Immature natural killer cell (primary cell): ENCODE measurements around the gene NMT1. TPM values are rescaled to one million over a fixed set of nuclear protein-coding genes. Genes with fewer than 3 reads are reported as not detected.

Experiments used
- DNase-seq, 3 donors: peaks; one replicate each; pipeline ENCODE4 v3.0.0; 2022; ENCODE audit warnings: mixed read lengths in 1 of 3
- H3K27ac Mint-ChIP-seq, 6 donors: one replicate each; pipeline ENCODE4 v1.8.0; 2020; ENCODE audit warnings: mixed read lengths in 6 of 6, mild to moderate bottlenecking in 5 of 6, inconsistent platforms in 4 of 6, moderate library complexity in 3 of 6
- H3K27me3 Mint-ChIP-seq, 3 donors: one replicate each; pipeline ENCODE4 v1.8.0; 2020 to 2021; ENCODE audit warnings: low read depth in 3 of 3, mild to moderate bottlenecking in 3 of 3, mixed read lengths in 3 of 3, moderate library complexity in 3 of 3, inconsistent platforms in 1 of 3
- H3K36me3 Mint-ChIP-seq, 3 donors: one replicate each; pipeline ENCODE4 v1.8.0; 2020; ENCODE audit warnings: mixed read lengths in 3 of 3, inconsistent platforms in 2 of 3, mild to moderate bottlenecking in 2 of 3
- H3K4me1 Mint-ChIP-seq, 2 donors: one replicate each; pipeline ENCODE4 v1.8.0; 2020; ENCODE audit warnings: inconsistent platforms in 2 of 2, mild to moderate bottlenecking in 2 of 2, mixed read lengths in 2 of 2, moderate library complexity in 1 of 2
- H3K4me3 Mint-ChIP-seq, 5 donors: one replicate each; pipeline ENCODE4 v1.8.0; 2020; ENCODE audit warnings: mild to moderate bottlenecking in 5 of 5, mixed read lengths in 5 of 5, inconsistent platforms in 3 of 5, moderate library complexity in 3 of 5
- H3K9me3 Mint-ChIP-seq, 6 donors: one replicate each; pipeline ENCODE4 v1.8.0; 2020; ENCODE audit warnings: mild to moderate bottlenecking in 6 of 6, mixed read lengths in 6 of 6, inconsistent platforms in 4 of 6, moderate library complexity in 3 of 6
- polyA plus RNA-seq, 3 donors: library from polyadenylated mRNA; unstranded; fragments of 300-500 nt; fragmentation: Illumina TruSeq; gene quantifications; one replicate each; pipeline ENCODE4 v1.2.3, GENCODE V29; 2021

Gene NMT1
- polyA plus RNA-seq, 3 donors from 2014 or later: 53.8 to 74.1 (median 69.9) TPM

DNA sequence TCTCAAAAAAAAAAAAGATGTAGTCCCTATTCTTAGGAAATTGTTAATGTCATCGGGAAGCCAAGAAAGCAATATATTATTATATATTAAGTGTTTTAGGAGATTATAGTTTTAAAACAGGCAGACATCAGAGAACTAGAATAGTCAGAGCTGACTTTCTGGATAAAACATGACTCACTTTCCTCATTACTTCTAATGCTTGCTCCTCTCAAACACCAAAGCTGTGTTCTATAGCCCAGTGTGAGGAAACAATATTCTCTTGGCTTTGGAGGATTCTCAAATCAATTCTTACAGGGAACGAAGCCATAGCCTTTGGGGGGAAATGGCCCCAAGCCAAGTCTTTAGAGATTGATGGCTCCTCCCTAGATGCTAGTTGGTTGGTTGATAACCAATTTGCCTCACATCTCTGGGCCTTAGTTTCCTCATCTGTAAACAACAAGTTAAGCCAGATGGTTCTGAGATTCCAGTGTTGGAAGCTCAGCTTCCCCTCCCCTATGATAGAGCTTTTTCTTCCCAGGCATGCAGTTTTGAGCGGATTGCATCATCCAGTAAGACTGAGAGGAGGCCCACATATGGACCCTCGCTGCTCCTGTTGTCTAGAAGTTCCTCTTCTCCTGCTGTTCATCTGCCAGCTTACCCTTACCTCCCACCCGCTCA lies 12.4 kb downstream of the NMT1 start:
- no peak for DNase-seq
- peak overlapping the region in 1 of 6 donors; percentile 50 for H3K27ac Mint-ChIP-seq
- no peaks in the 10 kb centered on the region for H3K9me3 Mint-ChIP-seq
- H3K36me3 Mint-ChIP-seq: peaks cover 0 to 12% (median 3%) of the 10 kb centered on the region in 3 donors
- no peaks in the 10 kb centered on the region for H3K27me3 Mint-ChIP-seq
- H3K4me3 Mint-ChIP-seq: no peak overlapping the region
- H3K4me1 Mint-ChIP-seq: peaks cover 11 to 35% of the 10 kb centered on the region in 2 donors

GRCh38 chr17:45077643-45078042 lies 16.5 kb downstream of the NMT1 start:
- H3K27me3 Mint-ChIP-seq: no peaks in the 10 kb centered on the region
- H3K27ac Mint-ChIP-seq: peak overlapping the region in 3 of 6 donors; percentile 26 to 67 (median 50)
- peaks cover 3 to 12% (median 9%) of the 10 kb centered on the region in 3 donors for H3K36me3 Mint-ChIP-seq
- no peak overlapping the region for H3K4me3 Mint-ChIP-seq
- DNase-seq: no peak
- H3K9me3 Mint-ChIP-seq: no peaks in the 10 kb centered on the region
- H3K4me1 Mint-ChIP-seq: peaks cover 11 to 35% of the 10 kb centered on the region in 2 donors

DNA sequence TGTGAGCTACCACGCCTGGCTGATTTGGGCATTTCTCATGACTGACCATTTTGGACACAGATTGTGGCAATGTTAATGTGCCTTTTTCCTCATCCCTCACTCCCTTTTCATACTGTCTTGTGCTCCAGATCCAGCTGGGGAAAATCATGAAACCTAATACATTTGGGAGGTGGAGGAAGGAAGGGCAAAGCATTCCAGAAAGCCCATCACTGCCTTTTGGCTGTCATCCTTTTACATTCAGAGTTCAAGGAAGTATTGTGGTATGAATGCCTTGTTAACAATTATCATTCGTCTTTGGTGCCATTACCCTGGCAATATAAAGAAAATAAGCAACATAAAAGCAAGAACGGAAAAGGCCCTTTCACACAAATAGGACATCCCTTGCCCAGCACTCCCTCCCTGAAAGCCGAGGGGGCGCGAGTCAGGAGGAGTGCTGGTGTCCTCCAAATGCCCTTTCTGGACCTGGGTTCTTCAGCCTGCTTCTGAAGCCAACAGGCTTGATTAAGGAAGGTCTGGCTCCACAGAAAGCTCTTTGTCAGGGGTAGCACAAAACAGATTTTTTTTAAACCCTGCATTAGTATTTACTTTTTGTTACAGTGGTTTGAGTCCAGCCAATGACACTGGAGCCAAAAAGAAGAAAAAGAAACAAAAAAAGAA lies 20.1 kb downstream of the NMT1 start:
- H3K4me3 Mint-ChIP-seq: no peak overlapping the region
- peaks cover 9 to 20% of the 10 kb centered on the region in 2 donors for H3K4me1 Mint-ChIP-seq
- peak overlapping the region in 1 of 6 donors; percentile 30 for H3K27ac Mint-ChIP-seq
- H3K9me3 Mint-ChIP-seq: no peaks in the 10 kb centered on the region
- no peak for DNase-seq
- H3K36me3 Mint-ChIP-seq: peaks cover under 1 to 21% (median 14%) of the 10 kb centered on the region in 3 donors
- H3K27me3 Mint-ChIP-seq: no peaks in the 10 kb centered on the region

DNA sequence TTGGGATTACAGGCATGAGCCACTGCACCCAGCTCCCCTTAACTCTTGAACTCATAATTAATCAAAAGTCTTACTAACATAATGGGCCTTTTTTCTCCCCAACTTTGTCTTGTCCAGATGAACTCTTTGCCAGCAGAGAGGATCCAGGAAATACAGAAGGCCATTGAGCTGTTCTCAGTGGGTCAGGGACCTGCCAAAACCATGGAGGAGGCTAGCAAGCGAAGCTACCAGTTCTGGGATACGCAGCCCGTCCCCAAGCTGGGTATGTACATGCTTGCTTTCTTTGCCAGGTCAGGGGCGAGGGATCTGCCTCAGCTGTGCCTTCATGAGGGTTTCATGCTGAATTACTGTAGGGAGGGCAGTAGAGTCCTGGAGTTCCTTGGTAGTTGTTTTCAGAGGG lies 25.3 kb downstream of the NMT1 start:
- no peak for DNase-seq
- Mint-ChIP-seq H3K27me3 (no peaks in the 10 kb centered on the region), H3K27ac (no peak overlapping the region), H3K4me3 (no peak overlapping the region), H3K9me3 (no peaks in the 10 kb centered on the region), H3K4me1 (peaks cover 0 to under 1% of the 10 kb centered on the region in 2 donors), H3K36me3 (peaks cover 3 to 50% (median 27%) of the 10 kb centered on the region in 3 donors)

- DNase-seq: no peak
- Mint-ChIP-seq H3K4me1 (no peaks in the 10 kb centered on the region), H3K36me3 (peaks cover 3 to 46% (median 25%) of the 10 kb centered on the region in 3 donors), H3K27ac (no peak overlapping the region), H3K27me3 (no peaks in the 10 kb centered on the region), H3K4me3 (no peak overlapping the region), H3K9me3 (no peaks in the 10 kb centered on the region)
Observed at GRCh38 chr17:45086865-45087503, 25.9 kb downstream of the NMT1 start.

DNA sequence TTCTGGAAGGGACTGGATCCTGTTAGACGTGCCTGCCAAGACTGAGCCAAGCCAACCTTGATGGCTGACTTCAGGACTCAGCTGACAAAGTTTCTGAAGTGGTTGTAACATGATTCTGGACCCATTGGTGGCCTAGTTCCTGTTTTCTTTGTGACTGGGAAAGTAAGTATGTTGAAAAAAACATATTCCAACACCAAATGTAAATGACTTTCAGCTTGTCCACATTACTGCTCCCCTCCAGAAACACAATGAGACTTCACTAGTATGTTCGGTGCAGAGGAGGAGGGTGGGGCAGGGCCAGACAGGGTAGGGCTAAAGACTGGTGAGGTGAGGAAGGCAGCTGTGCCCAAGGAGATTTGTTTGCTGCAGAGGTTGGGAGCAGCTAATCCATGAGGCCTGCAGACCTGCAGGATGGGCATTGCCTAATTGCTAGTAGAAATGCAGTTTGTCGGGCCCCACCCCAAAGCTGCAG lies 26.4 kb downstream of the NMT1 start:
- no peaks in the 10 kb centered on the region for H3K27me3 Mint-ChIP-seq
- DNase-seq: no peak
- no peaks in the 10 kb centered on the region for H3K9me3 Mint-ChIP-seq
- no peak overlapping the region for H3K27ac Mint-ChIP-seq
- H3K36me3 Mint-ChIP-seq: peaks cover 3 to 51% (median 28%) of the 10 kb centered on the region in 3 donors
- H3K4me3 Mint-ChIP-seq: no peak overlapping the region
- no peaks in the 10 kb centered on the region for H3K4me1 Mint-ChIP-seq

- Mint-ChIP-seq H3K27me3 (no peaks in the 10 kb centered on the region), H3K9me3 (no peaks in the 10 kb centered on the region), H3K4me1 (no peaks in the 10 kb centered on the region), H3K36me3 (peaks cover 3 to 54% (median 28%) of the 10 kb centered on the region in 3 donors), H3K4me3 (no peak overlapping the region), H3K27ac (no peak overlapping the region)
- no peak for DNase-seq
Observed at GRCh38 chr17:45087978-45088377, 26.9 kb downstream of the NMT1 start.

- H3K4me1 Mint-ChIP-seq: no peaks in the 10 kb centered on the region
- H3K9me3 Mint-ChIP-seq: no peaks in the 10 kb centered on the region
- no peak overlapping the region for H3K27ac Mint-ChIP-seq
- H3K36me3 Mint-ChIP-seq: peaks cover 3 to 54% (median 28%) of the 10 kb centered on the region in 3 donors
- no peak overlapping the region for H3K4me3 Mint-ChIP-seq
- no peak for DNase-seq
- H3K27me3 Mint-ChIP-seq: no peaks in the 10 kb centered on the region
Observed at GRCh38 chr17:45088741-45089140, 27.6 kb downstream of the NMT1 start.

DNA sequence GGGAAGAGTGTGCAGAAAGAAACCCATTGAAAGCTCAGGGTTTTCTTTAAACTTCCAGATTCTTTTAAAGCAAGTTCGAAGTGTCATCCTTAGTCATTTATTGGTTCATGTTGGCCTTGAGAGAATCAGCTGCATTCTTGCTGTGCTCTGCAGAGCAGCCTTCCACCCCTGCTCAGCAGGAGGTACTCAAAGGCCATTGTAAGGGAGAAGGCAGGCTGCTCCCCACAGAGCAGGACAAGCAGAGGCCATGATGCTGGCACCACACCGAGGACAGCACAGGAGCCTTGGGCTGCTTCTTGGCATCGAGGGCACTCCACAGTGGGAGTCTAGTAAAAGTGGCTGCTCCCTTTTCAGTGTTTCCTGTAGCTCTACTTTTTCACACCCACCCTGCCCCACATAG lies 29.6 kb downstream of the NMT1 start:
- Mint-ChIP-seq H3K4me3 (no peak overlapping the region), H3K27ac (peak overlapping the region in 2 of 6 donors; percentile 44 to 62), H3K27me3 (no peaks in the 10 kb centered on the region), H3K4me1 (no peaks in the 10 kb centered on the region), H3K9me3 (no peaks in the 10 kb centered on the region), H3K36me3 (peaks cover 3 to 54% (median 26%) of the 10 kb centered on the region in 3 donors)
- DNase-seq: no peak

DNA sequence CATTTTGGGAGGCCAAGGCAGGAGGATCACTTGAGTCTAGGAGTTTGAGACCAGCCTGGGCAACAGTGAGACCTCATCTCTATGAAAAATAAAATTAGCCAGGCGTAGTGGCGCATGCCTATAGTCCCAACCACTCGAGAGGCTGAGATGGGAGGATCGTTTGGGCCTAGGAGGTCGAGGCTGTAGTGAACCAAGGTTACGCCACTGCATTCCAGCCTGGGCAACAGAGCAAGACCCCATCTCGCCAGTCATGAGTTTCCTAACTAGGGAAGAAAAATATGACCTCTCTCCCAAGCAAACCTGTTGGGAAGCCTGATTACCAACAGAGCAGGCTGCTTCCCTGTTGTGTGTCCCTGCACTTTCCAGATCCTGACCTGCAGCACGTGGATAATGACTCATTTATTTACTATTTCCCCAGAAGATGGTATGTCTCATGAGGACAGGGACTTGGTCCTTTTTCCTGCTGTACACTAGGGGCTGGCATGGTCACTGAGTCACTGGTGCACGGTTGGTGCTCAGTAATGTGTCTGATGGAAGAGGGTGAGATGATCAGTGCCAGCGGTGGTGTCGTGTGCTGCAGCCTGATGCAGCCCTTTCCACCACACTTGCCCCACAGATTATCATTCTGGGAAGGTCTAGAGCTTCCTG lies 30.8 kb downstream of the NMT1 start:
- H3K9me3 Mint-ChIP-seq: no peaks in the 10 kb centered on the region
- no peak for DNase-seq
- H3K27ac Mint-ChIP-seq: no peak overlapping the region
- H3K36me3 Mint-ChIP-seq: peaks cover 8 to 59% (median 35%) of the 10 kb centered on the region in 3 donors
- no peaks in the 10 kb centered on the region for H3K27me3 Mint-ChIP-seq
- no peak overlapping the region for H3K4me3 Mint-ChIP-seq
- H3K4me1 Mint-ChIP-seq: no peaks in the 10 kb centered on the region

DNA sequence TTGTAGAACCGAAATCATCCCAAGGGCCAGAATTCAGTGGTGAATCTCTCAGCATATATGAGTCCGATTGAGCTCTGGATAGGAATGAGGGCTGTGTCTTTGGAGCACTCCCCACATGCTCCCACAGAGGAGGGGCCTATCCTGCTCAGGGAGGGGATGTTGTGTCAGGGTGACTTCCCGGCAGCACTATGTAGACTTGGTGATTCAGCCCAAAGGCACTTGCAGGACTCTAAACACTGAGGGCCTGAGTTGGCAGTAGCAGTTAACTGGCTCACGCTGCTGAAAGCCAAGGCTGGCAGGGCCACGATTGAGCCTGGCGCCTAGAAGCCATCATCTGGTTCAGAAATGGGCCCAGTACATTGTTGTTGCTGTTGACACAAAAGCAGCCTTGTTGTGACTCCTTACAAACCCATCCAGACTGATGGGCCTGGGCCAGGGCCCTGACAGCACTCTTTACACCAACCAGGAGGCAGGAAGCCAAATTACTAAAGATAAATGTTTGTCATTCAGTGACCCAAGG lies 31.9 kb downstream of the NMT1 start:
- no peaks in the 10 kb centered on the region for H3K27me3 Mint-ChIP-seq
- H3K4me1 Mint-ChIP-seq: no peaks in the 10 kb centered on the region
- peaks cover 6 to 58% (median 30%) of the 10 kb centered on the region in 3 donors for H3K36me3 Mint-ChIP-seq
- H3K4me3 Mint-ChIP-seq: no peak overlapping the region
- no peak for DNase-seq
- no peaks in the 10 kb centered on the region for H3K9me3 Mint-ChIP-seq
- no peak overlapping the region for H3K27ac Mint-ChIP-seq

DNA sequence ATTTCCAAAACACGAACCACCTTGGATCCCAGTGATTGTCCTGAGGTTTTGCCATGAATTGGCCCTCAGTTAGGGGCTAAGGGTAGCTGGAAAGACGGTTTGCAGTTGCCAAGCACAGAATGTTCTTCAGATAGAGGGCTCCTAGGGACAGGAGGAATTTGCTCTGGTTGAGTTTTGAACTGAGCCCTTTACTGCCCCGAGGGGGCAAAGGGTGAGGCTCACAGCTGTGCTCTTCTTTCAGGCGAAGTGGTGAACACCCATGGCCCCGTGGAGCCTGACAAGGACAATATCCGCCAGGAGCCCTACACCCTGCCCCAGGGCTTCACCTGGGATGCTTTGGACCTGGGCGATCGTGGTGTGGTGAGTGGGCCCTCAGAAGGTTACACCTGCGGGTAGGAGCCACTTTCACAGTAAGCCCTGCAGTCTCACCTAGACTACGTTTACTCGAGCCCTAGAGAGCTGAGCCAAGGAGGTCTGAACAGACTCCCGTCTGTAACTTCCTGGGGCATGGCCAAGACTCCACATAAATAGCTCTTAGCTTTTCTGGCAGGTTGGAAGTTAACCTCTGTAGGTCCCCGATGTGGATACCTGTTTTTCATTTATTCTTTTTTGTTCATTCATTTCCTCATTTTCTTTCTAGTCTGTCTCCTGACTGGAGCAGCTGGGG lies 32.5 kb downstream of the NMT1 start:
- no peak for DNase-seq
- H3K4me3 Mint-ChIP-seq: no peak overlapping the region
- H3K9me3 Mint-ChIP-seq: no peaks in the 10 kb centered on the region
- H3K36me3 Mint-ChIP-seq: peaks cover 6 to 58% (median 29%) of the 10 kb centered on the region in 3 donors
- H3K27ac Mint-ChIP-seq: no peak overlapping the region
- peaks cover 0 to 2% of the 10 kb centered on the region in 2 donors for H3K4me1 Mint-ChIP-seq
- no peaks in the 10 kb centered on the region for H3K27me3 Mint-ChIP-seq

DNA sequence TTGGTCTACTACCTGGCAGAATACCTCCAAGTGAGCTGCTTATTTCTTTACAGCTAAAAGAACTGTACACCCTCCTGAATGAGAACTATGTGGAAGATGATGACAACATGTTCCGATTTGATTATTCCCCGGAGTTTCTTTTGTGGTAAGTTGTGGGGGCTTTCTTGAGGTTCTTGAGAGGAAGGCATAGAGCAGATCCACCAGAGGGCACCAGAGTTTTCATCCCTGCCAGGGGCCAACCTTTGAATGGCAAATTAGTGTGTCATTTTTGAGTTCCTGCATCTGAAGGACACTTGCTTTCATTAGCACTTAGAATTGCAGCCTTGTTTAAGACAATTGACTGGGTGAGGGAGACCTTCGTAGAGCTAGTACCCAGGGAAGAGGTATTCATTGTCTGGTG lies 35.0 kb downstream of the NMT1 start:
- Mint-ChIP-seq H3K9me3 (no peaks in the 10 kb centered on the region), H3K27ac (peak overlapping the region in 1 of 6 donors; percentile 16), H3K4me3 (no peak overlapping the region), H3K27me3 (peaks cover 0 to 2% (median 0%) of the 10 kb centered on the region in 3 donors), H3K36me3 (peaks cover 12 to 55% (median 21%) of the 10 kb centered on the region in 3 donors), H3K4me1 (peaks cover 0 to 7% of the 10 kb centered on the region in 2 donors)
- no peak for DNase-seq
